GM23338 (cell line): ENCODE results near the gene GLA. TPM values are rescaled to one million over a fixed set of nuclear protein-coding genes. Genes with fewer than 3 reads are reported as not detected.

Source experiments
- ATAC-seq: fragments of 200-7000 bp; cut with Tn5 transposase; 3 replicates; pipeline ENCODE4 v1.9.1; 2020
- DNase-seq: peaks from one replicate; pipeline ENCODE4 v3.0.0-alpha.2; 2015; ENCODE audit warnings: low spot score
- H2AFZ ChIP-seq: fragments of 200-600 bp; sonication (generic); 2 replicates; pipeline ENCODE4 v1.8.0; 2016; ENCODE audit warnings: antibody characterized with exemption, mild to moderate bottlenecking, moderate library complexity
- H3F3A ChIP-seq: fragments of 200-600 bp; sonication (generic); replicated peaks from 2 replicates; pipeline ENCODE4 v1.8.0; 2017; ENCODE audit warnings: antibody characterized with exemption, mixed run types, low read depth
- H3K27ac ChIP-seq: fragments of 200-600 bp; sonication (generic); 2 replicates; pipeline ENCODE4 v1.6.1; 2016; ENCODE audit warnings: low read depth
- H3K27me3 ChIP-seq: fragments of 200-600 bp; sonication (generic); 2 replicates; pipeline ENCODE4 v1.8.0; 2016; ENCODE audit warnings: mild to moderate bottlenecking, mixed run types, moderate library complexity; ENCODE audit not compliant: insufficient read depth
- H3K36me3 ChIP-seq: fragments of 200-600 bp; sonication (generic); 2 replicates; pipeline ENCODE4 v1.8.0; 2016; ENCODE audit warnings: mild to moderate bottlenecking; ENCODE audit not compliant: insufficient read depth
- H3K4me1 ChIP-seq: fragments of 200-600 bp; sonication (generic); 2 replicates; pipeline ENCODE4 v1.8.0; 2016; ENCODE audit warnings: mild to moderate bottlenecking, moderate library complexity; ENCODE audit not compliant: insufficient read depth
- H3K4me2 ChIP-seq: fragments of 200-600 bp; sonication (generic); 2 replicates; pipeline ENCODE4 v1.7.1; 2017; ENCODE audit warnings: mixed run types
- H3K4me3 ChIP-seq: fragments of 200-600 bp; sonication (generic); 2 replicates; pipeline ENCODE4 v1.6.1; 2016; ENCODE audit warnings: mixed run types
- H3K79me2 ChIP-seq: fragments of 200-600 bp; sonication (generic); replicated peaks from 2 replicates; pipeline ENCODE4 v1.8.0; 2017; ENCODE audit warnings: mild to moderate bottlenecking; ENCODE audit not compliant: insufficient read depth
- H3K9me2 ChIP-seq: fragments of 200-600 bp; sonication (generic); 2 replicates; pipeline ENCODE4 v1.8.0; 2017; ENCODE audit not compliant: insufficient read depth
- H4K20me1 ChIP-seq: fragments of 200-600 bp; sonication (generic); replicated peaks from 2 replicates; pipeline ENCODE4 v1.8.0; 2017; ENCODE audit warnings: mild to moderate bottlenecking; ENCODE audit not compliant: insufficient read depth
- H3K27ac Mint-ChIP-seq: 2 replicates; pipeline ENCODE4 v1.8.0; 2020; ENCODE audit warnings: inconsistent platforms, mild to moderate bottlenecking, moderate library complexity, mixed read lengths
- H3K27me3 Mint-ChIP-seq: 3 replicates; pipeline ENCODE4 v1.8.0; 2022; ENCODE audit warnings: low read depth, mild to moderate bottlenecking, moderate library complexity, mixed read lengths, inconsistent platforms; ENCODE audit not compliant: insufficient read depth, poor library complexity
- H3K36me3 Mint-ChIP-seq: 3 replicates; pipeline ENCODE4 v1.8.0; 2021; ENCODE audit warnings: low read depth, mild to moderate bottlenecking, inconsistent platforms, moderate library complexity, mixed read lengths
- H3K4me1 Mint-ChIP-seq: 3 replicates; pipeline ENCODE4 v1.8.0; 2020; ENCODE audit warnings: mild to moderate bottlenecking, inconsistent platforms, mixed read lengths
- H3K4me3 Mint-ChIP-seq: 3 replicates; pipeline ENCODE4 v1.8.0; 2021; ENCODE audit warnings: moderate library complexity, mild to moderate bottlenecking, inconsistent platforms, mixed read lengths
- H3K9me3 Mint-ChIP-seq: 3 replicates; pipeline ENCODE4 v1.8.0; 2020; ENCODE audit warnings: moderate library complexity, mild to moderate bottlenecking, inconsistent platforms, mixed read lengths
- CREB1 ChIP-seq: fragments of 250-450 bp; sonication (Bioruptor Pico); IDR thresholded peaks from 2 replicates; pipeline ENCODE4 v1.5.0; 2020; ENCODE audit warnings: low read depth, mild to moderate bottlenecking, moderate library complexity
- EZH2 ChIP-seq: fragments of 200-600 bp; sonication (generic); IDR thresholded peaks from one replicate; pipeline ENCODE4 v1.8.0; 2017; ENCODE audit warnings: antibody characterized with exemption, mild to moderate bottlenecking, low read depth; ENCODE audit not compliant: unreplicated experiment
- EZH2phosphoT487 ChIP-seq: fragments of 200-600 bp; sonication (generic); IDR thresholded peaks from one replicate; pipeline ENCODE4 v1.8.1; 2018; ENCODE audit warnings: antibody characterized with exemption; ENCODE audit not compliant: unreplicated experiment
- JUNB ChIP-seq: IDR thresholded peaks from one replicate; pipeline ENCODE4 v1.6.1; 2016; ENCODE audit warnings: antibody characterized with exemption; ENCODE audit not compliant: unreplicated experiment
- NANOG ChIP-seq: IDR thresholded peaks from 2 replicates; pipeline ENCODE4 v1.6.1; 2016; ENCODE audit warnings: antibody characterized with exemption, borderline replicate concordance
- POLR2AphosphoS5 ChIP-seq: IDR thresholded peaks from 2 replicates; pipeline ENCODE4 v1.6.1; 2016; ENCODE audit warnings: antibody characterized with exemption, low read depth
- STAT1 ChIP-seq: IDR thresholded peaks from one replicate; pipeline ENCODE4 v1.6.1; 2016; ENCODE audit warnings: antibody characterized with exemption; ENCODE audit not compliant: unreplicated experiment
- ZNF114 ChIP-seq: fragments of 250-450 bp; sonication (Bioruptor Pico); IDR thresholded peaks from 2 replicates; pipeline ENCODE4 v1.5.0; 2020; ENCODE audit warnings: mild to moderate bottlenecking, moderate library complexity
- ZNF331 ChIP-seq: fragments of 250-450 bp; sonication (Bioruptor Pico); IDR thresholded peaks from 2 replicates; pipeline ENCODE4 v1.5.0; 2020; ENCODE audit warnings: low read depth, mild to moderate bottlenecking, moderate library complexity
- polyA plus RNA-seq: library from polyadenylated mRNA; unstranded; fragments of >200 nt; fragmentation: Nextera tagmentation; extraction: Ambion mirVana; gene quantifications from 2 replicates; pipeline ENCODE4 v1.2.1, GENCODE V29; 2016
- total RNA-seq: library from RNA; depleted of rRNA; stranded (reverse); fragments of >200 nt; shearing (Covaris generic); gene quantifications from 2 replicates; pipeline ENCODE4 v1.2.3, GENCODE V29; 2014
- TF ChIP-seq, protein P1 (sequence below): fragments of 250-450 bp; sonication (Bioruptor Pico); IDR thresholded peaks from 2 replicates; pipeline ENCODE4 v1.5.0; 2020; ENCODE audit warnings: mild to moderate bottlenecking, moderate library complexity
- TF ChIP-seq, protein P2 (sequence below): IDR thresholded peaks from one replicate; pipeline ENCODE4 v1.6.1; 2018; ENCODE audit warnings: antibody characterized with exemption; ENCODE audit not compliant: unreplicated experiment
- TF ChIP-seq, protein P3 (sequence below), 2 experiments: fragments of 200-600 bp in 1 of 2; sonication (generic) in 1 of 2; conservative IDR thresholded peaks; 2 replicates each; pipeline versions ENCODE4 v1.5.1 to v1.6.1; 2016 to 2017; ENCODE audit warnings: antibody characterized with exemption in 2 of 2, low read depth in 2 of 2, mild to moderate bottlenecking in 2 of 2, moderate library complexity in 1 of 2

Gene GLA
- total and polyA plus RNA-seq, 2 experiments from 2014 or later = 34.7 to 44.4 TPM

DNA sequence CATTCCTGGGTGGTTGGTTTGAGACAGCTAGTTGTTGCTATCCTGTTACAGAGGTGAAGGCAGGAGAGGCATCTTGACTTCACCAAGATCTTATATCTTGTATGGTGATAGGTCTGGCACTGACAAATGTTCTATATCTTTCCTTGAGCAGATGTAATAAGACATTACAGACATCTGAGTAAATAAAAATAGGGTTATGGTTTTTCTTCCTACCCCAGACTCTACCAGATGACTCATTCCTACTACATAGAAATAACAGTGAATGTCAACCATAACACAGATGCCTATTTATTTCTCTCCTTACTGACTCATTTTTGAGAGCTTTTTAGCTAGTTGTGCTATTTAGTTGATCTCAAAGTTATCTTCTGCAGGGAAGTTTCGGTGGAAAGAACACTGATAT lies 22.2 kb upstream of the GLA start:
- no peak overlapping the region for H2AFZ ChIP-seq
- H3F3A ChIP-seq = no peaks in the 10 kb centered on the region
- no peak overlapping the region for H3K27ac Mint-ChIP-seq
- H3K4me3 ChIP-seq = no peak overlapping the region
- H3K27ac ChIP-seq = no peak overlapping the region
- no peak for DNase-seq
- H3K9me3 Mint-ChIP-seq = peaks cover 14% of the 10 kb centered on the region; the same call in 2 of the 3 replicates
- no peaks in the 10 kb centered on the region for H3K4me1 ChIP-seq
- H3K4me2 ChIP-seq = no peak overlapping the region
- peaks cover 69% of the 10 kb centered on the region for H3K36me3 Mint-ChIP-seq
- TF ChIP-seq JUNB = no peak
- no peak for TF ChIP-seq STAT1
- TF ChIP-seq, protein P1, sequence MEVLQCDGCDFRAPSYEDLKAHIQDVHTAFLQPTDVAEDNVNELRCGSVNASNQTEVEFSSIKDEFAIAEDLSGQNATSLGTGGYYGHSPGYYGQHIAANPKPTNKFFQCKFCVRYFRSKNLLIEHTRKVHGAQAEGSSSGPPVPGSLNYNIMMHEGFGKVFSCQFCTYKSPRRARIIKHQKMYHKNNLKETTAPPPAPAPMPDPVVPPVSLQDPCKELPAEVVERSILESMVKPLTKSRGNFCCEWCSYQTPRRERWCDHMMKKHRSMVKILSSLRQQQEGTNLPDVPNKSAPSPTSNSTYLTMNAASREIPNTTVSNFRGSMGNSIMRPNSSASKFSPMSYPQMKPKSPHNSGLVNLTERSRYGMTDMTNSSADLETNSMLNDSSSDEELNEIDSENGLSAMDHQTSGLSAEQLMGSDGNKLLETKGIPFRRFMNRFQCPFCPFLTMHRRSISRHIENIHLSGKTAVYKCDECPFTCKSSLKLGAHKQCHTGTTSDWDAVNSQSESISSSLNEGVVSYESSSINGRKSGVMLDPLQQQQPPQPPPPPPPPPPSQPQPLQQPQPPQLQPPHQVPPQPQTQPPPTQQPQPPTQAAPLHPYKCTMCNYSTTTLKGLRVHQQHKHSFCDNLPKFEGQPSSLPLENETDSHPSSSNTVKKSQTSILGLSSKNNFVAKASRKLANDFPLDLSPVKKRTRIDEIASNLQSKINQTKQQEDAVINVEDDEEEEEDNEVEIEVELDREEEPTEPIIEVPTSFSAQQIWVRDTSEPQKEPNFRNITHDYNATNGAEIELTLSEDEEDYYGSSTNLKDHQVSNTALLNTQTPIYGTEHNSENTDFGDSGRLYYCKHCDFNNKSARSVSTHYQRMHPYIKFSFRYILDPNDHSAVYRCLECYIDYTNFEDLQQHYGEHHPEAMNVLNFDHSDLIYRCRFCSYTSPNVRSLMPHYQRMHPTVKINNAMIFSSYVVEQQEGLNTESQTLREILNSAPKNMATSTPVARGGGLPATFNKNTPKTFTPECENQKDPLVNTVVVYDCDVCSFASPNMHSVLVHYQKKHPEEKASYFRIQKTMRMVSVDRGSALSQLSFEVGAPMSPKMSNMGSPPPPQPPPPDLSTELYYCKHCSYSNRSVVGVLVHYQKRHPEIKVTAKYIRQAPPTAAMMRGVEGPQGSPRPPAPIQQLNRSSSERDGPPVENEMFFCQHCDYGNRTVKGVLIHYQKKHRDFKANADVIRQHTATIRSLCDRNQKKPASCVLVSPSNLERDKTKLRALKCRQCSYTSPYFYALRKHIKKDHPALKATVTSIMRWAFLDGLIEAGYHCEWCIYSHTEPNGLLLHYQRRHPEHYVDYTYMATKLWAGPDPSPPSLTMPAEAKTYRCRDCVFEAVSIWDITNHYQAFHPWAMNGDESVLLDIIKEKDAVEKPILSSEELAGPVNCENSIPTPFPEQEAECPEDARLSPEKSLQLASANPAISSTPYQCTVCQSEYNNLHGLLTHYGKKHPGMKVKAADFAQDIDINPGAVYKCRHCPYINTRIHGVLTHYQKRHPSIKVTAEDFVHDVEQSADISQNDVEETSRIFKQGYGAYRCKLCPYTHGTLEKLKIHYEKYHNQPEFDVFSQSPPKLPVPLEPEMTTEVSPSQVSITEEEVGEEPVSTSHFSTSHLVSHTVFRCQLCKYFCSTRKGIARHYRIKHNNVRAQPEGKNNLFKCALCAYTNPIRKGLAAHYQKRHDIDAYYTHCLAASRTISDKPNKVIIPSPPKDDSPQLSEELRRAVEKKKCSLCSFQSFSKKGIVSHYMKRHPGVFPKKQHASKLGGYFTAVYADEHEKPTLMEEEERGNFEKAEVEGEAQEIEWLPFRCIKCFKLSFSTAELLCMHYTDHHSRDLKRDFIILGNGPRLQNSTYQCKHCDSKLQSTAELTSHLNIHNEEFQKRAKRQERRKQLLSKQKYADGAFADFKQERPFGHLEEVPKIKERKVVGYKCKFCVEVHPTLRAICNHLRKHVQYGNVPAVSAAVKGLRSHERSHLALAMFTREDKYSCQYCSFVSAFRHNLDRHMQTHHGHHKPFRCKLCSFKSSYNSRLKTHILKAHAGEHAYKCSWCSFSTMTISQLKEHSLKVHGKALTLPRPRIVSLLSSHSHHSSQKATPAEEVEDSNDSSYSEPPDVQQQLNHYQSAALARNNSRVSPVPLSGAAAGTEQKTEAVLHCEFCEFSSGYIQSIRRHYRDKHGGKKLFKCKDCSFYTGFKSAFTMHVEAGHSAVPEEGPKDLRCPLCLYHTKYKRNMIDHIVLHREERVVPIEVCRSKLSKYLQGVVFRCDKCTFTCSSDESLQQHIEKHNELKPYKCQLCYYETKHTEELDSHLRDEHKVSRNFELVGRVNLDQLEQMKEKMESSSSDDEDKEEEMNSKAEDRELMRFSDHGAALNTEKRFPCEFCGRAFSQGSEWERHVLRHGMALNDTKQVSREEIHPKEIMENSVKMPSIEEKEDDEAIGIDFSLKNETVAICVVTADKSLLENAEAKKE (CRISPR knock-in tag) = no peak
- TF ChIP-seq EZH2phosphoT487 = no peak
- no peak for TF ChIP-seq ZNF331 (CRISPR knock-in tag)
- TF ChIP-seq POLR2AphosphoS5 = no peak
- TF ChIP-seq, protein P2, sequence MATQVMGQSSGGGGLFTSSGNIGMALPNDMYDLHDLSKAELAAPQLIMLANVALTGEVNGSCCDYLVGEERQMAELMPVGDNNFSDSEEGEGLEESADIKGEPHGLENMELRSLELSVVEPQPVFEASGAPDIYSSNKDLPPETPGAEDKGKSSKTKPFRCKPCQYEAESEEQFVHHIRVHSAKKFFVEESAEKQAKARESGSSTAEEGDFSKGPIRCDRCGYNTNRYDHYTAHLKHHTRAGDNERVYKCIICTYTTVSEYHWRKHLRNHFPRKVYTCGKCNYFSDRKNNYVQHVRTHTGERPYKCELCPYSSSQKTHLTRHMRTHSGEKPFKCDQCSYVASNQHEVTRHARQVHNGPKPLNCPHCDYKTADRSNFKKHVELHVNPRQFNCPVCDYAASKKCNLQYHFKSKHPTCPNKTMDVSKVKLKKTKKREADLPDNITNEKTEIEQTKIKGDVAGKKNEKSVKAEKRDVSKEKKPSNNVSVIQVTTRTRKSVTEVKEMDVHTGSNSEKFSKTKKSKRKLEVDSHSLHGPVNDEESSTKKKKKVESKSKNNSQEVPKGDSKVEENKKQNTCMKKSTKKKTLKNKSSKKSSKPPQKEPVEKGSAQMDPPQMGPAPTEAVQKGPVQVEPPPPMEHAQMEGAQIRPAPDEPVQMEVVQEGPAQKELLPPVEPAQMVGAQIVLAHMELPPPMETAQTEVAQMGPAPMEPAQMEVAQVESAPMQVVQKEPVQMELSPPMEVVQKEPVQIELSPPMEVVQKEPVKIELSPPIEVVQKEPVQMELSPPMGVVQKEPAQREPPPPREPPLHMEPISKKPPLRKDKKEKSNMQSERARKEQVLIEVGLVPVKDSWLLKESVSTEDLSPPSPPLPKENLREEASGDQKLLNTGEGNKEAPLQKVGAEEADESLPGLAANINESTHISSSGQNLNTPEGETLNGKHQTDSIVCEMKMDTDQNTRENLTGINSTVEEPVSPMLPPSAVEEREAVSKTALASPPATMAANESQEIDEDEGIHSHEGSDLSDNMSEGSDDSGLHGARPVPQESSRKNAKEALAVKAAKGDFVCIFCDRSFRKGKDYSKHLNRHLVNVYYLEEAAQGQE = no peak
- no peak for TF ChIP-seq ZNF114 (CRISPR knock-in tag)
- no peak for TF ChIP-seq CREB1 (CRISPR knock-in tag)
- TF ChIP-seq, protein P3, sequence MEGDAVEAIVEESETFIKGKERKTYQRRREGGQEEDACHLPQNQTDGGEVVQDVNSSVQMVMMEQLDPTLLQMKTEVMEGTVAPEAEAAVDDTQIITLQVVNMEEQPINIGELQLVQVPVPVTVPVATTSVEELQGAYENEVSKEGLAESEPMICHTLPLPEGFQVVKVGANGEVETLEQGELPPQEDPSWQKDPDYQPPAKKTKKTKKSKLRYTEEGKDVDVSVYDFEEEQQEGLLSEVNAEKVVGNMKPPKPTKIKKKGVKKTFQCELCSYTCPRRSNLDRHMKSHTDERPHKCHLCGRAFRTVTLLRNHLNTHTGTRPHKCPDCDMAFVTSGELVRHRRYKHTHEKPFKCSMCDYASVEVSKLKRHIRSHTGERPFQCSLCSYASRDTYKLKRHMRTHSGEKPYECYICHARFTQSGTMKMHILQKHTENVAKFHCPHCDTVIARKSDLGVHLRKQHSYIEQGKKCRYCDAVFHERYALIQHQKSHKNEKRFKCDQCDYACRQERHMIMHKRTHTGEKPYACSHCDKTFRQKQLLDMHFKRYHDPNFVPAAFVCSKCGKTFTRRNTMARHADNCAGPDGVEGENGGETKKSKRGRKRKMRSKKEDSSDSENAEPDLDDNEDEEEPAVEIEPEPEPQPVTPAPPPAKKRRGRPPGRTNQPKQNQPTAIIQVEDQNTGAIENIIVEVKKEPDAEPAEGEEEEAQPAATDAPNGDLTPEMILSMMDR (conservative IDR thresholded peaks at IDR 0.05; ENCODE audit: low read depth in 2 of 2) = no peak
- no peak for TF ChIP-seq NANOG
- no peak for TF ChIP-seq EZH2
- H3K27me3 Mint-ChIP-seq = no peaks in the 10 kb centered on the region
- no peak for ATAC-seq
- H3K4me3 Mint-ChIP-seq = no peak overlapping the region
- no peaks in the 10 kb centered on the region for H3K4me1 Mint-ChIP-seq
- H4K20me1 ChIP-seq = no peaks in the 10 kb centered on the region
- no peaks in the 10 kb centered on the region for H3K79me2 ChIP-seq
- H3K36me3 ChIP-seq = 0 out of 2 replicates have a peak, but pooled peaks cover 6% of the 10 kb centered on the region
- H3K27me3 ChIP-seq = no peaks in the 10 kb centered on the region
- no peaks in the 10 kb centered on the region for H3K9me2 ChIP-seq
